Liver (tissue), 3 donors: Measurements from ENCODE around the gene PTN.

ENCODE experiments used
- CTCF ChIP-seq: fragments of 150-350 bp; IDR thresholded peaks from 2 replicates; pipeline ENCODE4 v1.5.1; 2017; ENCODE audit warnings: improper control_type of control experiment, low read depth, low read length; ENCODE audit not compliant: missing input control
- EGR1 ChIP-seq, 2 donors: IDR thresholded peaks; 2 replicates each; pipeline ENCODE4 v1.6.1; 2016 to 2018; ENCODE audit warnings: antibody characterized with exemption in 2 of 2, low read depth in 2 of 2
- FOXA1 ChIP-seq: IDR thresholded peaks from 2 replicates; pipeline ENCODE4 v1.6.1; 2016; ENCODE audit warnings: antibody characterized with exemption
- FOXA2 ChIP-seq: IDR thresholded peaks from 2 replicates; pipeline ENCODE4 v1.6.1; 2016; ENCODE audit warnings: antibody characterized with exemption
- REST ChIP-seq: IDR thresholded peaks from 2 replicates; pipeline ENCODE4 v1.6.1; 2016; ENCODE audit warnings: antibody characterized with exemption, mild to moderate bottlenecking
- donor health status: healthy.
- donor health status: healthy.

- TF ChIP-seq FOXA1 (no peak), EGR1 (IDR thresholded peaks at IDR 0.05; ENCODE audit: low read depth in 2 of 2) (no peak), CTCF (no peak), FOXA2 (no peak), REST (no peak)
Observed at GRCh38 chr7:137306748-137307147, 36.8 kb downstream of the PTN start.
